Upper lobe of left lung (tissue), 4 donors: ENCODE results near the gene SYNGR1.
A peak's percentile ranks its signal among the peaks of the same experiment; 100 is the strongest.

Source experiments
- CTCF ChIP-seq, 6 experiments: fragments of 450-650 bp in 4 of 6; fragments of 200-600 bp in 2 of 6; sonication (generic) in 2 of 6; IDR thresholded peaks; one replicate each; pipeline ENCODE4 v1.5.1; 2016 to 2019; ENCODE audit warnings: antibody characterized with exemption in 6 of 6
- EP300 ChIP-seq, 4 donors: sonication (generic); formaldehyde crosslinking; IDR thresholded peaks; one replicate each; pipeline ENCODE4 v1.5.1; 2017; ENCODE audit warnings: antibody characterized with exemption in 4 of 4, control low read depth in 2 of 4
- POLR2A ChIP-seq, 4 donors: fragments of 450-650 bp; IDR thresholded peaks; one replicate each; pipeline ENCODE4 v1.5.1; 2016 to 2017; ENCODE audit warnings: antibody characterized with exemption in 4 of 4, mild to moderate bottlenecking in 2 of 4
- POLR2AphosphoS5 ChIP-seq, 2 donors: sonication (generic); formaldehyde crosslinking; IDR thresholded peaks; one replicate each; pipeline ENCODE4 v1.5.1; 2017; ENCODE audit warnings: antibody characterized with exemption in 2 of 2

- TF ChIP-seq CTCF (IDR thresholded peaks at IDR 0.05) (peak; percentile 83 to 93 (median 90)), POLR2A (IDR thresholded peaks at IDR 0.05) (no peak), EP300 (IDR thresholded peaks at IDR 0.05) (no peak), POLR2AphosphoS5 (IDR thresholded peaks at IDR 0.05) (peak; percentile 23 to 57)
Observed at GRCh38 chr22:39316440-39317083, 33.2 kb upstream of the SYNGR1 start.
